Esophagus muscularis mucosa (tissue), 4 donors: Measurements from ENCODE around the gene CCNL2.

ENCODE experiments used
- EP300 ChIP-seq: sonication (generic); formaldehyde crosslinking; IDR thresholded peaks from one replicate; pipeline ENCODE4 v1.6.1; 2017; ENCODE audit warnings: antibody characterized with exemption
- POLR2A ChIP-seq: fragments of 450-650 bp; IDR thresholded peaks from one replicate; pipeline ENCODE4 v1.6.1; 2017; ENCODE audit warnings: antibody characterized with exemption, moderate library complexity, mild to moderate bottlenecking, low read depth
- POLR2AphosphoS5 ChIP-seq, 2 donors: sonication (generic); formaldehyde crosslinking; IDR thresholded peaks; one replicate each; pipeline ENCODE4 v1.6.1; 2017; ENCODE audit warnings: antibody characterized with exemption in 2 of 2
- TF ChIP-seq, protein P1 (sequence below), 3 experiments: fragments of 200-600 bp in 2 of 3; fragments of 450-650 bp in 1 of 3; sonication (generic) in 2 of 3; IDR thresholded peaks; one replicate each; pipeline ENCODE4 v1.5.1; 2017 to 2019; ENCODE audit warnings: antibody characterized with exemption in 3 of 3, mild to moderate bottlenecking in 2 of 3, moderate library complexity in 1 of 3

DNA sequence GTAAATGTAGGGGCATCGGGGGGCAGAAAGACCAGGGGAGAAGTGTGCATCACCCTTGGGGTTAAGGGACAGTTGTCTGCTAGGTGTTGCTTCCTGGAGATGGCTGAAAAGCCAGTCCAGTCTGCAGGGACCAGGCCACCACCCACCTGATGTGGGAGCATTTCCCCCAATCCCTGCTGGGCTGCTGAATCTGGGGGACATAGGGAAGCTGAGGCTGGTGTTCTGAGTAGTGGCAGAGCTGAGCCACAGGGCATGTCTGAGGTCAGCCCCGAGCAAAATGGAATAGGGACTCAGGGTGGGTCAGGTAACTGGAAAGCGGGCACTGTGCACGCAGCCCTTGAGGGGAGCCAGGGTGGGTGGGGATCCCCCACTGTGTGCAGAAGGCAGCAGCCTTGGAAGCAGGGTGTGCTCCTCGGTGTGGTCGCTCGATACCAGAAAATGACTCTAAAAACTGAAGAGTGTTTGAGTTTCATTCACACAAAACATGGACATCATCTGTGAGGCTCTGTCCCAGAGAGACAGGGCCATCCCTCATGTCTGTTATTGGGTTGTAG is 2.4 kb upstream of the CCNL2 start:
- TF ChIP-seq, protein P1, sequence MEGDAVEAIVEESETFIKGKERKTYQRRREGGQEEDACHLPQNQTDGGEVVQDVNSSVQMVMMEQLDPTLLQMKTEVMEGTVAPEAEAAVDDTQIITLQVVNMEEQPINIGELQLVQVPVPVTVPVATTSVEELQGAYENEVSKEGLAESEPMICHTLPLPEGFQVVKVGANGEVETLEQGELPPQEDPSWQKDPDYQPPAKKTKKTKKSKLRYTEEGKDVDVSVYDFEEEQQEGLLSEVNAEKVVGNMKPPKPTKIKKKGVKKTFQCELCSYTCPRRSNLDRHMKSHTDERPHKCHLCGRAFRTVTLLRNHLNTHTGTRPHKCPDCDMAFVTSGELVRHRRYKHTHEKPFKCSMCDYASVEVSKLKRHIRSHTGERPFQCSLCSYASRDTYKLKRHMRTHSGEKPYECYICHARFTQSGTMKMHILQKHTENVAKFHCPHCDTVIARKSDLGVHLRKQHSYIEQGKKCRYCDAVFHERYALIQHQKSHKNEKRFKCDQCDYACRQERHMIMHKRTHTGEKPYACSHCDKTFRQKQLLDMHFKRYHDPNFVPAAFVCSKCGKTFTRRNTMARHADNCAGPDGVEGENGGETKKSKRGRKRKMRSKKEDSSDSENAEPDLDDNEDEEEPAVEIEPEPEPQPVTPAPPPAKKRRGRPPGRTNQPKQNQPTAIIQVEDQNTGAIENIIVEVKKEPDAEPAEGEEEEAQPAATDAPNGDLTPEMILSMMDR (IDR thresholded peaks at IDR 0.05), result no peak
- TF ChIP-seq POLR2AphosphoS5 (IDR thresholded peaks at IDR 0.05), result no peak
- TF ChIP-seq POLR2A, result no peak
- TF ChIP-seq EP300, result no peak
